Inflammatory macrophage (primary cell): ENCODE measurements around the gene RIMBP2.

Source experiments
- DNase-seq, 2 donors: peaks; one replicate each; pipeline ENCODE4 v3.0.0-alpha.2; 2020 to 2022

Gene RIMBP2

GRCh38 chr12:130497991-130498390, 218.1 kb downstream of the RIMBP2 start:
- DNase-seq: no peak

GRCh38 chr12:130497321-130497720, 218.8 kb downstream of the RIMBP2 start:
- no peak for DNase-seq

GRCh38 chr12:130496516-130497120, 219.5 kb downstream of the RIMBP2 start:
- DNase-seq: no peak

- DNase-seq: no peak
Measured at GRCh38 chr12:130495156-130495555, 220.9 kb downstream of the RIMBP2 start.

- no peak for DNase-seq
Measured at GRCh38 chr12:130494736-130495135, 221.4 kb downstream of the RIMBP2 start.

- DNase-seq: no peak
Measured at GRCh38 chr12:130493951-130494350, 222.1 kb downstream of the RIMBP2 start.

GRCh38 chr12:130491421-130492357, 224.4 kb downstream of the RIMBP2 start:
- no peak for DNase-seq

- DNase-seq: no peak
Measured at GRCh38 chr12:130490674-130491073, 225.4 kb downstream of the RIMBP2 start.

GRCh38 chr12:130489293-130489692, 226.8 kb downstream of the RIMBP2 start:
- DNase-seq: no peak

- DNase-seq: no peak
Measured at GRCh38 chr12:130488358-130488710, 227.8 kb downstream of the RIMBP2 start.

GRCh38 chr12:130487636-130488357, 228.3 kb downstream of the RIMBP2 start:
- no peak for DNase-seq

GRCh38 chr12:130486891-130487416, 229.1 kb downstream of the RIMBP2 start:
- no peak for DNase-seq

- no peak for DNase-seq
Measured at GRCh38 chr12:130486146-130486435, 230.0 kb downstream of the RIMBP2 start.

GRCh38 chr12:130485291-130486145, 230.6 kb downstream of the RIMBP2 start:
- no peak for DNase-seq

GRCh38 chr12:130484221-130484620, 231.9 kb downstream of the RIMBP2 start:
- no peak for DNase-seq

- no peak for DNase-seq
Measured at GRCh38 chr12:130483616-130484180, 232.4 kb downstream of the RIMBP2 start.

- no peak for DNase-seq
Measured at GRCh38 chr12:130482448-130482847, 233.7 kb downstream of the RIMBP2 start.

GRCh38 chr12:130481392-130481879, 234.7 kb downstream of the RIMBP2 start:
- DNase-seq: no peak

GRCh38 chr12:130480887-130481286, 235.2 kb downstream of the RIMBP2 start:
- no peak for DNase-seq

GRCh38 chr12:130480231-130480630, 235.9 kb downstream of the RIMBP2 start:
- DNase-seq: no peak

- no peak for DNase-seq
Measured at GRCh38 chr12:130479401-130480125, 236.5 kb downstream of the RIMBP2 start.
